ENCODE data around the gene CYB5A. TPM values are rescaled to one million over a fixed set of nuclear protein-coding genes. Genes with fewer than 3 reads are reported as not detected.

The CYB5A gene
- 100 to 1,000 TPM; 123 to 183 (median 126) TPM for total RNA-seq
- long read RNA-seq, donor 1, full-length matches to known transcripts, result 167 of 172 reads
- long read RNA-seq, donor 1, partial matches to known transcripts, result 0 of 172 reads
- long read RNA-seq, donor 1, other reads (novel, unspliced or antisense), result 5 of 172 reads
- long read RNA-seq, donor 2, transcript CYB5A-202 (5 exons, 3,283 nt), result major isoform, 93 of 109 reads
- long read RNA-seq, donor 2, partial matches to known transcripts, result 2 of 109 reads
- long read RNA-seq, donor 2, other reads (novel, unspliced or antisense), result 13 of 109 reads

GRCh38 chr18:74291771-74292540, at the start of gene CYB5A:
Gene CYB5A, minus strand, starts transcription at chr18:74291963. Its CDS starts 88 bp downstream, at chr18:74291875.
- Histone ChIP-seq H3K36me3 (ENCODE audit: low read depth) (peaks cover 4% of the 10 kb centered on the region), H3K4me3 (peak within 1 kb of the TSS; percentile 74), H3K4me1 (ENCODE audit: low read depth) (no peaks in the 10 kb centered on the region), H3K9me3 (no peaks in the 10 kb centered on the region)
- TF ChIP-seq CTCF (IDR thresholded peaks at IDR 0.05), result peak; percentile 23
- intact Hi-C loops (cut with DNase I, micrococcal nuclease), result no loop called here
- DNase-seq, result peak; percentile 98 to 99 (median 99)
- ATAC-seq, result peak; percentile 96

GRCh38 chr18:74337912-74338309, 46.1 kb upstream of the CYB5A start:
- no peak for ATAC-seq

GRCh38 chr18:74337155-74337911, 45.6 kb upstream of the CYB5A start:
- Histone ChIP-seq H3K4me3 (no peak overlapping the region), H3K9me3 (no peaks in the 10 kb centered on the region), H3K4me1 (ENCODE audit: low read depth) (no peaks in the 10 kb centered on the region), H3K36me3 (ENCODE audit: low read depth) (no peaks in the 10 kb centered on the region)
- no peak for ATAC-seq
- DNase-seq, result no peak
- intact Hi-C loops (cut with DNase I, micrococcal nuclease), result no loop called here
- TF ChIP-seq CTCF (IDR thresholded peaks at IDR 0.05), result no peak

More at GRCh38 chr18:74337912-74338309, 46.1 kb upstream of the CYB5A start:
- H3K4me1 ChIP-seq (ENCODE audit: low read depth), result no peaks in the 10 kb centered on the region
- H3K9me3 ChIP-seq, result no peaks in the 10 kb centered on the region
- no peak for DNase-seq
- intact Hi-C loops (cut with DNase I, micrococcal nuclease), result no loop called here
- H3K4me3 ChIP-seq, result no peak overlapping the region
- no peak for TF ChIP-seq CTCF (IDR thresholded peaks at IDR 0.05)
- H3K36me3 ChIP-seq (ENCODE audit: low read depth), result no peaks in the 10 kb centered on the region

- intact Hi-C loops (cut with DNase I, micrococcal nuclease), result no loop called here
- Histone ChIP-seq H3K36me3 (ENCODE audit: low read depth) (no peaks in the 10 kb centered on the region), H3K9me3 (no peaks in the 10 kb centered on the region), H3K4me1 (ENCODE audit: low read depth) (no peaks in the 10 kb centered on the region), H3K4me3 (no peak overlapping the region)
- no peak for DNase-seq
- ATAC-seq, result no peak
- TF ChIP-seq CTCF (IDR thresholded peaks at IDR 0.05), result no peak
Observed at GRCh38 chr18:74336656-74337055, 44.9 kb upstream of the CYB5A start.

GRCh38 chr18:74334242-74334893, 42.6 kb upstream of the CYB5A start:
- intact Hi-C loops (cut with DNase I, micrococcal nuclease), result no loop called here
- ATAC-seq, result no peak
- H3K36me3 ChIP-seq (ENCODE audit: low read depth), result no peaks in the 10 kb centered on the region

More at GRCh38 chr18:74334242-74334893, 42.6 kb upstream of the CYB5A start:
- no peaks in the 10 kb centered on the region for H3K9me3 ChIP-seq
- H3K4me3 ChIP-seq, result no peak overlapping the region
- DNase-seq, result no peak
- TF ChIP-seq CTCF (IDR thresholded peaks at IDR 0.05), result no peak
- no peaks in the 10 kb centered on the region for H3K4me1 ChIP-seq (ENCODE audit: low read depth)

Data from mucosa of descending colon (tissue), 3 donors.